Kidney glomerular epithelial cell (primary cell): ENCODE data around the gene CREB5.

Experiments
- DNase-seq: peaks from one replicate; lab custom pipeline; 2025; lab: John Stamatoyannopoulos, UW

The CREB5 gene

GRCh38 chr7:28516390-28517172 lies 104.3 kb downstream of the CREB5 start:
- no peak for DNase-seq

- DNase-seq = no peak
These were observed 104.9 kb downstream of the CREB5 start for GRCh38 chr7:28517206-28517605.

DNA sequence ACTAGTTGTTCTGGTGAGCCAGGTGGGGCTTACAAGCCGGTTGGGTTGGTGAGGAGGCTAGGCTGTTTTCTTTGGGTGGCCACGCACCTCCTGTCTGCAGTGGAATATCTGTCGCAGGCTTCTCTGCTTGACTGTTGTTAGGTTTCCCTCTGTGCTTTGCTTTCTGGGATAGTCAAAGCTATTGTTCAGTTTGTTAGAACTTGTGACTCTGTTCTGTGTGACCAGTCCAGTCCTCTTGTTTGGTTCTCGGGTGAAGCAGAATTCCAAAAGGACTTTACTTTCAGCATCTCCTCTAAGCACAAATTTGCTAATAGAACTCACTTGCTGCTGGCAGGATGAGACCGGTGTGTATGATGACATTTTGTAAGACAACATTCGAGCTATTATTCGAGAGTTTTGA lies 105.3 kb downstream of the CREB5 start:
- no peak for DNase-seq

- no peak for DNase-seq
These were observed 108.0 kb downstream of the CREB5 start for GRCh38 chr7:28520074-28521015.

DNA sequence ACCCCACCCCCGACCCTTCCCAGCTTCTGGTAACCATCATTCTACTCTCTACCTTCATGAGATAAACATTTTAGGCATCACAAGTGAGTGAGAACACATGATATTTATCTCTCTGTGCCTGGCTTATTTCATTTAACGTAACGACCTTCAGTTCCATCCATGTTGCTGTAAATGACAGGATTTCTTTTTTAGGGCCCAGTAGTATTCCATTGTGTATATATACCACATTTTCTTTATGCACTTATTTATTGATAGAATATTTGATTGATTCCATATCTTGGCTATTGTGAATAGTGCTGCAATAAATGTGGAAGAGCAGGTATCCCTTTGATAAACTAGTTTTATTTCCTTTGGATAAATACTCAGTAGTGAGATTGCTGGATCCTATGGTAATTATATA lies 112.7 kb downstream of the CREB5 start:
- no peak for DNase-seq

GRCh38 chr7:28528899-28529298 lies 116.6 kb downstream of the CREB5 start:
- DNase-seq = no peak

GRCh38 chr7:28529755-28530154 lies 117.4 kb downstream of the CREB5 start:
- no peak for DNase-seq

DNA sequence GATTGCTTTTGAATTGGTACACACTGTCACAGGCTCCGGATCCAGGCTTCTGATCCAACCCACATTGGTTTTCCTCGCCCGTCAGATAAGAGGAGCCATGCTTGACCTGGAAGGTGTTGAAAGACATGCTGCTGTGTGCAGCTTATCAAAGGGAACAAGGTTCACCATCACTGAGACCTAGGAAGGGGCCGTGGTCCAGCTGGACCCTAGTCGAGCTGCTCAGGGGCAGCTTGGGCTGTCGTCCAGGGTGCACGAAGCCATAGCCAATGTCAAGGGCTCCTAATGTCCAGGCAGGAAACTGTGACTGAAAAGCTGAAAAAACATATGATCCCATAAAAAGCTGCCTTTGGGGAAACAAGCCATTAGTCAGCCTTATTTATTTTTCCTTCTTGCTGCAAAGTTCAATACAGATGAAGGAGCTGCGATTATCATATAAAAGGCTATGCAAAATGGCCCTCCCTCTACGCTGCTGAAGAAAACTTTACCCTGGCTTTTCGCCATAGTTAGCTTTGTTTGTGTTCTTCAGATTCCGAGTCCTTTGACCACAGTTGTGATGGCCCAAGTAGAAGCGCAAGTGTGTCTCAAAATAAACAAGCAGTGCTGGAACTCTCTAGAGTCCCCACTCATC lies 118.0 kb downstream of the CREB5 start:
- no peak for DNase-seq

DNA sequence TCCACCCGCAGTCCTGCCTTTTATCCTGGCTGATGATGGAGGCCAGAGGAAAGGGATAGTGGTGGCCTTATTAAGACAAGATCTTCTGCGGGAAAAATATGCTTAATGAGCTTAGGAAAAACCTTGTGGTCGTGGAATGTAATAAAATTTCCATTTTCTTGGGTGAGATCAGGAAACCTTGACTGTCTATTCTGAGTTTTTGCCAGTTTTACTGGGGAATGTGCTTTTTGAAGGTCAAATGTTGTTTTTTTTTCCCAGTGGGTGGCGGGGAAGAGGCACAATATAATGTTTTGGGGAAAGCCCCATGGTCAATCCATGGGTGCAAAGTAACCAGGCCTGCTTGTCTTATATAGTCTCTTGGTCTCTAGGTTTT lies 118.5 kb downstream of the CREB5 start:
- DNase-seq = no peak

GRCh38 chr7:28531291-28531690 lies 119.0 kb downstream of the CREB5 start:
- DNase-seq = no peak

DNA sequence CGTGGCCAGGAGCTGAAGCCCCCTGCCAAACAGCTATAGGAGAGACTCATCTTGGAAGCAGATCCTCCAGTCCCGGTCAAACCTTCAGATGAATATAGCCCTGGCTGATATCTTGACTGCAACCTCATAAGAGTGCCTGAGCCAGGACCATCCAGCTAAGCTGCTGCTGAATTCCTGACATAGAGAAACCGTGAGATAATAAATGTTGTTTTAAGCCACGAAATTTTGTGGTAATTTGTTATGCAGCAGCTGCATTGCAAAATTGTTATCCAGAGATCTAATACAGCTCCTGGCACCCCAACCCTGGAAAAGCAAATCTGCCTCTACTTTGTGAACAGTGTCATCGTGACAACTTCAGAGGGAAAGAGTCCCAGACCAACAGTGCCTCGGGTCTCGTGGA lies 119.9 kb downstream of the CREB5 start:
- DNase-seq = no peak

DNA sequence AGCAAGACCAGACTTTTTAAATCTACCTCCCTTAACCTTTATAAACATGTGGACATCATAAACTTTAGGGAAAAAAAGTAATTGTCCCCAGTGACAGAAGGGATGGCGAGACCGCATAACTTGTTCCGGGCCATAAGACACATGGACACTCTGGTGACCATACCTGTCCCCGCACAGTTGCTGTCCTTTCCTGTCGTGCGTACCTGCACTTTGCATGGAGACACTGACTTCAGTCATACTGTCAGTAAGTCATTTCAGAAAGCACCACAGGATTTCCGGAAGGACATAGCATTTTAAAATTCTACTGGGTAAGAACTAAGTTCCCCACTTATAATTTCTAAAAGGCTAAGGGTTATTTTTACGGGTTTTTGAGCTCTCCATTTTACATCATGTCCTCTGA lies 120.9 kb downstream of the CREB5 start:
- no peak for DNase-seq

GRCh38 chr7:28533731-28534531 lies 121.6 kb downstream of the CREB5 start:
- no peak for DNase-seq

DNA sequence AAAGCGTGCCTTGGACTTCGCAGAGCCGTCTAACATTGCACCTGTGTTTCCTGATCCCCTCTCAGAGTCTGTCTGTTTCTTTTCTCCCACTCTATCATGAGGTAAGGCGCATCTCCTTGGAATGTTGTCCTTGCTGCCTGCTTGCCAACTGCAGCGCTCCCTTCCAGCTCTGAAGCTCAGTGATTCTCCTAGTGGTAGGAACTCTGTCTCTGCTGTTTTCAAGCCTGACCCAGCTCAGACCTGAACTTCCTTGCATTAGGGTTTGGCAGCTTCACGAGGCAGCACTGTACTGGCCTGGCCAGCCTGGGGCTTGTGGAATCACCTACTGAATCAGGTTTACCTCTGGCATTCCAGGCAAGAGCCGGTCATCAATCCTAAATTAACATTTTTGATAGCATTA lies 123.9 kb downstream of the CREB5 start:
- DNase-seq = peak; percentile 51

GRCh38 chr7:28539289-28539981 lies 127.1 kb downstream of the CREB5 start:
- no peak for DNase-seq

GRCh38 chr7:28542410-28542809 lies 130.1 kb downstream of the CREB5 start:
- no peak for DNase-seq

GRCh38 chr7:28544453-28545117 lies 132.3 kb downstream of the CREB5 start:
- no peak for DNase-seq

DNA sequence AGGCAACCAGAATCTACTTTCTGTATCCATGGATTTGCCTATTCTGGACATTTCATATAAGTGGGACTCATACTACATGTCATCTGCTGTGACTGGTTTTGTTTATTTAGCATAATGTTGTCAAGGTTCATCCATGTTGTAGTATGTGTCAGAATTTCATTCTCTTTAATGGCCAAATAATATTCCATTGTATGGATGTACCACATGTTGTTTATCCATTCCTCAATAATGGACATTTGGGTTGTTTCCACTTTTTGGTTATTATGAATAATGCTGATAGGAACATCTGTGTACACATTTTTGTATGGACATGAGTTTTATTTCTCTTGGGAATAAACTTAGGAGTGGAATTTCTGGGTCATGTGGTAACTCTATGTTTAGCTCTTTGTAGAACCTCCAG lies 133.7 kb downstream of the CREB5 start:
- no peak for DNase-seq

- no peak for DNase-seq
These were observed 134.8 kb downstream of the CREB5 start for GRCh38 chr7:28547115-28547514.

DNA sequence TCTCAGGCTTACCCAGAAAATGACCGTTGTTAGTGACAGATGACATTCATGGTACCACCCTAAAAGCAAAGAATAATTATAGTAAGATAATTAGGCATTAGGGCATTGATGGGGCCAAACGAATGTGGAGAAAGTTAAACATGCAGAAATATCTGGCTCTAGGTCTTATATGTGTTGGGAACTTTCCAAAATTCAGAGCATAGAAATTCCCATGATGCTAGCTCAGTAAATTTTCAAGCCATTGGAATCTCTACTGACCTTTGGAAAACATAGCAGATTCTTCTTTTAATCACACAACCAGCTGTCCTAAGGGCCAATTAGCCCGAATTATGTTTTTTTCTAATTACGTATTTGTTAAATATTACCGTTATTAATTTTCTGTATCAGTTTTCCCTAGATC lies 136.1 kb downstream of the CREB5 start:
- no peak for DNase-seq

DNA sequence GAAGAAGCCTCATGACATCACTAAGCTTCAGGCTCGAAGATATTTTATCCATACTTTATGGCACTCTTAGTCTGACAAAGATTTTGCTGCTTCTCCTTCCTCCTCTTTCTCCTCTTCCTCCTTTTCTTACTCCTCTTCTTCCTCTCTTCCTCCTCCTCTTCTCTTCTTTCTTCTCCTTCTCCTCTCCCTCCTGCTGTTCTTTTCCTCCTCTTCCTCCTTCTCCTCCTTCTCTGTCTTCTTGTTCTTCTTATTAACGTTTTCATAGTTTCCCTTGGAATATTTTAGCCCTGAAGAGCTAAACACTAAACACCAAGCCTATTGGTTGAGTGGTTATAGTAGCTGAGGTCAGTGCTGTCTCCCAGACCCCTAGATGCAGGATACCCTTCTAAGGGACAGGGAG lies 137.7 kb downstream of the CREB5 start:
- DNase-seq = no peak
